GM18498 (cell line): ENCODE data around the gene SNF8.

ENCODE experiments used
- ATAC-seq: cut with Tn5 transposase; IDR thresholded peaks from one replicate; pipeline ENCODE4 v1.9.1; 2021; ENCODE audit warnings: mild to moderate bottlenecking, moderate library complexity; ENCODE audit not compliant: unreplicated experiment

Gene SNF8

GRCh38 chr17:48893646-48894508, 50.8 kb downstream of the SNF8 start:
- ATAC-seq: no peak

GRCh38 chr17:48892940-48893645, 51.5 kb downstream of the SNF8 start:
- ATAC-seq: no peak

GRCh38 chr17:48890086-48890485, 54.6 kb downstream of the SNF8 start:
- no peak for ATAC-seq

DNA sequence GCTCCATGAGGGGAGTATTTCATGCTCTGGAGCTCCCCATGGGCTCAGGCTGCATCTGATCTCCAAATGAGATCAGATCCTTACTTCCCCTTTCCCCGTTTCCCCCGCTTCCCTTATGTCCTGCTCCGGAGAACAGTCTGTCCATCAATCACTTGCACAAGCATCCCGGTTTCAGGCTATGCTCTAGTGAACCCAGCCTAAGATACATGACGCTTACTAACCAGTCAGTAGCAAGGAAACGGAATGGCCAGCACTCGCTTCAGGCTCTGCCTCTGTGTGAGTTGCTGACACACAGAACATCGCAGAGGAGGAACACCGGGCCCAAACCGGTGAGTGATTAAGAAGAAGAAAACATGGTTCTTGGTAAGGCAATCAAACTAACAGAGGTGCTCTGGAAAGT, 61.5 kb downstream of the SNF8 start:
- ATAC-seq: no peak

DNA sequence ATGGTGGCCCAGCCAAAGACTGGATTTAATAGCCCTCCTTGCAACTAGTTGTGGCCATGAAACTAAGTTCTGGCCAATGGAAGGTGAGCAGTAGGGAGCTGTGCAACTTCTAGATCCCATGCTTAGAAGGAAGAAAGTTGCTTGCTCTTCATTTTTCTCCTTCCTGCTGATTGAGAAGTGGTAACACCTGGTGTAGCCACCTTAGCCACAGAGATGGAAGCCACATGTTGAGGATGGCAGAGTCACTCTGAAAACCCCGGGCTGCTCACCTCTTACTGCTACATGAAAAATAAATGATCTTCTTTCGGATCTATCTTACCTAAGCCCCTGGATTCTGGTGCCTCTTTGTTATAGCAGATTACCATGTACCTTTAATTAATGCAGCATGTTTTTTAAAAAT, 62.4 kb downstream of the SNF8 start:
- no peak for ATAC-seq
